ENCODE data around the gene FAM25G. TPM values are rescaled to one million over a fixed set of nuclear protein-coding genes. Genes with fewer than 3 reads are reported as not detected.

The FAM25G gene
- polyA plus RNA-seq, 3 donors: not detected

GRCh38 chr10:47451998-47452494, 39.5 kb downstream of the FAM25G start:
- Mint-ChIP-seq H3K36me3 (no peaks in the 10 kb centered on the region), H3K4me1 (peaks cover 2% of the 10 kb centered on the region), H3K4me3 (no peak overlapping the region), H3K27me3 (ENCODE audit: low read depth in 3 of 3) (peaks cover 3 to 4% (median 3%) of the 10 kb centered on the region in 3 donors), H3K27ac (no peak overlapping the region), H3K9me3 (peaks cover 0 to 6% (median 2%) of the 10 kb centered on the region in 7 donors)
- Histone ChIP-seq H3K4me3 (replicated peaks in 1 of 3; ENCODE audit: low read depth in 2 of 3, low read length in 3 of 3) (no peak overlapping the region), H3K27me3 (ENCODE audit: control insufficient read depth in 2 of 2, insufficient read depth in 2 of 2, low read length in 2 of 2) (no peaks in the 10 kb centered on the region), H3K4me1 (ENCODE audit: control insufficient read depth in 1 of 2, insufficient read depth in 2 of 2, low read length in 2 of 2) (no peaks in the 10 kb centered on the region), H3K36me3 (replicated peaks in 1 of 2; ENCODE audit: control insufficient read depth in 1 of 2, insufficient read depth in 2 of 2, low read length in 2 of 2) (no peaks in the 10 kb centered on the region), H2AFZ (ENCODE audit: insufficient read depth, low read depth, low read length, poor library complexity, severe bottlenecking) (no peak overlapping the region), H3K9ac (ENCODE audit: insufficient read depth, low read length, poor library complexity, severe bottlenecking) (no peak overlapping the region), H4K20me1 (ENCODE audit: insufficient read depth, low read length) (no peaks in the 10 kb centered on the region), H3K4me2 (replicated peaks; ENCODE audit: extremely low read depth, low read length, poor library complexity, severe bottlenecking) (no peak overlapping the region), H3K79me2 (ENCODE audit: insufficient read depth, low read length) (no peaks in the 10 kb centered on the region), H3K27ac (ENCODE audit: low read depth in 1 of 2, low read length in 2 of 2) (no peak overlapping the region), H3K9me3 (replicated peaks in 1 of 2; ENCODE audit: control insufficient read depth in 1 of 2, insufficient read depth in 1 of 2, low read length in 2 of 2) (peaks cover 0 to 3% of the 10 kb centered on the region in 2 donors)
- 60% methylated on average over 6 of the region's 7 CpGs for WGBS (ENCODE audit: insufficient coverage)
- DNase-seq: no peak
- TF ChIP-seq CTCF (IDR thresholded peaks at IDR 0.05): no peak
- intact Hi-C loops (cut with micrococcal nuclease): no loop called here

GRCh38 chr10:47451273-47451997, 40.1 kb downstream of the FAM25G start:
- no peaks in the 10 kb centered on the region for H4K20me1 ChIP-seq (ENCODE audit: insufficient read depth, low read length)
- H3K27ac Mint-ChIP-seq: no peak overlapping the region
- H2AFZ ChIP-seq (ENCODE audit: insufficient read depth, low read depth, low read length, poor library complexity, severe bottlenecking): no peak overlapping the region
- intact Hi-C loops (cut with micrococcal nuclease): no loop called here
- no peaks in the 10 kb centered on the region for H3K79me2 ChIP-seq (ENCODE audit: insufficient read depth, low read length)
- no peak overlapping the region for H3K27ac ChIP-seq (ENCODE audit: low read depth in 1 of 2, low read length in 2 of 2)
- H3K9ac ChIP-seq (ENCODE audit: insufficient read depth, low read length, poor library complexity, severe bottlenecking): no peak overlapping the region
- peaks cover 3 to 4% (median 3%) of the 10 kb centered on the region in 3 donors for H3K27me3 Mint-ChIP-seq (ENCODE audit: low read depth in 3 of 3)
- H3K4me2 ChIP-seq (replicated peaks; ENCODE audit: extremely low read depth, low read length, poor library complexity, severe bottlenecking): no peak overlapping the region
- H3K36me3 ChIP-seq (replicated peaks in 1 of 2; ENCODE audit: control insufficient read depth in 1 of 2, insufficient read depth in 2 of 2, low read length in 2 of 2): no peaks in the 10 kb centered on the region
- no peak for DNase-seq
- H3K36me3 Mint-ChIP-seq: no peaks in the 10 kb centered on the region
- peaks cover 3 to 8% of the 10 kb centered on the region in 2 donors for H3K9me3 ChIP-seq (replicated peaks in 1 of 2; ENCODE audit: control insufficient read depth in 1 of 2, insufficient read depth in 1 of 2, low read length in 2 of 2)
- peaks cover 2 to 6% (median 4%) of the 10 kb centered on the region in 7 donors for H3K9me3 Mint-ChIP-seq
- H3K4me1 Mint-ChIP-seq: peaks cover 2% of the 10 kb centered on the region
- H3K4me3 Mint-ChIP-seq: no peak overlapping the region
- WGBS (ENCODE audit: insufficient coverage): 94% methylated on average over 12 of the region's 13 CpGs
- no peak for TF ChIP-seq CTCF (IDR thresholded peaks at IDR 0.05)
- H3K4me1 ChIP-seq (ENCODE audit: control insufficient read depth in 1 of 2, insufficient read depth in 2 of 2, low read length in 2 of 2): no peaks in the 10 kb centered on the region
- no peak overlapping the region for H3K4me3 ChIP-seq (replicated peaks in 1 of 3; ENCODE audit: low read depth in 2 of 3, low read length in 3 of 3)
- no peaks in the 10 kb centered on the region for H3K27me3 ChIP-seq (ENCODE audit: control insufficient read depth in 2 of 2, insufficient read depth in 2 of 2, low read length in 2 of 2)
